GM12874 (cell line): ENCODE data around the gene ALKAL2.

Experiments
- CTCF ChIP-seq: IDR thresholded peaks from 2 replicates; pipeline ENCODE4 v1.5.1; 2011; ENCODE audit warnings: low read depth, mild to moderate bottlenecking, control low read depth, low read length, moderate library complexity; ENCODE audit not compliant: insufficient read depth

The ALKAL2 gene

DNA sequence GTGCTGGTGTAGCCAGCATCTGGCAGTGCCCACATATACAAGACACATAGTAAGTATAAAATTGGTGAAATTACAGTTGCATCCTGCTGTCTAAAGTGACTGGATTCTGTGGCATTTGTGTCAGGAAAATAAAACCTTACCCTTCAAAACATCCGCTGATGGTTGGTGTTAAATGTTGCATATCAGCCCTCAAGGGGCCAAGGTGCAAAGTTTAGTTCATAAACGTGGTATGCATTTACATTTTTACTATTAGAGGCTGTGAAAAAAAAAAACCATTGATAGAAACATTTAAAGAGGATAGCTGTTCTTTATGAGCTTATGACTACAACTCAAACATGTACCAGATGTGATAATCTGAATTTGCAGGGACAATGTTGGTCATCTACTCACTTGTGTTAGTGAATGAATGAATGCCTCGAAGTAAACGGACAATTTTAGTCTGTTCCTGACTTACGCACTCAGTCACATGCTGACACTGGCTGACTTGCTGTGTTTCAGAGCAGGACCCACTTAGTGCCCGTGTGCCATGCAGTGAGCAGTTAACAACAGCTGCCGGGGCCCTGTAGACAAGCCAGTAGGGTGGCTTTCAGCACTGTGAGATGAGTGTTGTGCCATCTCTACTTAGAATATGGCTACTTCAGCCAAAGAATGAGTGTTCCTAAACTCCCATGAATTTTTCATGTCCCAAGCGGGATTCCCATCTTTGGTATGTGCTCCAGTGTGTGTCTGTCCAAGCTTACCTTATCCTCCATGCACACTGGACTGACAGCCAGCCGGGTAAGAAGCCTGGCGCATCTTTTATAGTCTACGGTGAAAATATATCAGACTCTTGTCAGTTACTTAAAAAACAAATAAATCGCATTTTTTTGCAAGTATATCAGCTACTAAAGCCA, 5.3 kb downstream of the ALKAL2 start:
- no peak for TF ChIP-seq CTCF

DNA sequence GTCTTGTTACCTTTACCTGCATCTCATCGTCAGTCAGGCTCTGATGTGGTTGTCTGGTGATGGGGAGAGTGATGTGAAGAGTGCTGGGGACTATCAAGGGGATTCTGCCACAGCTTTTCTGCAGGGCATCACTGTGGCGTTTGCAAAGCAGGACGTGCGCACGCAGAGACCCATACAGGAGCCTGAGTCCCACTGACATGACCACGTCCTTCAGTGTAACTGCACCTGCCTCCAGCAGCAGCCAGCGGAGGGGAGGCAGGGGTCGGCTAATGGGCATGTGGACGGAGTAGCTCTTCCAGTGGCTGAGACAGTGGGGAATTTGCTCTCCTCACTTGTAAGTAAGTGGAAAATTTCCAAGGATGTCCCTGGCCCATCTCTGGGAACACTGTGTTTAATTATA, 6.5 kb downstream of the ALKAL2 start:
- no peak for TF ChIP-seq CTCF

DNA sequence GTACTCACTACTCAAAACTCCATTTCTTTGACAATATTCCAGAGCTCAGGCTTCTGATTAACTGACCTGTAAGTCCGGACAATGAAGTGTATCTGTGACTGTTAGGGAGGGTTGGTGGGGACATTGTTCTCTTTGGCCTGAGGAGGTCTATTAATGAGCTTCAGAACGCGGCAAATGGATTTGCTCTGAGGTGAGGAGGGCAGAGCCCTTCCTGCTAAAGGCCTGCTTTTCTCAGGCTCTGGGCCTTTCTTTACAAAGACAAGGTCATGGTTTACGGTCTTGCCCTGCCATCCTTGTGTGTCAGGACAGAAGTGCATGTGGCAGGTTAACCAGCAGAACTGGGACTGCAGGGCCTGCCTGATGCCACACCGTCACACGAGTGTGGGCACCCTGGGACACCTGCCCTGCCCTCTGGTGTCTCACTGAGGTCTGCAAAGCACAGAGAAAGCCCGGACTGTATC, 7.2 kb downstream of the ALKAL2 start:
- no peak for TF ChIP-seq CTCF

GRCh38 chr2:279956-280649, 7.8 kb downstream of the ALKAL2 start:
- no peak for TF ChIP-seq CTCF

GRCh38 chr2:279366-279765, 8.5 kb downstream of the ALKAL2 start:
- TF ChIP-seq CTCF = no peak

DNA sequence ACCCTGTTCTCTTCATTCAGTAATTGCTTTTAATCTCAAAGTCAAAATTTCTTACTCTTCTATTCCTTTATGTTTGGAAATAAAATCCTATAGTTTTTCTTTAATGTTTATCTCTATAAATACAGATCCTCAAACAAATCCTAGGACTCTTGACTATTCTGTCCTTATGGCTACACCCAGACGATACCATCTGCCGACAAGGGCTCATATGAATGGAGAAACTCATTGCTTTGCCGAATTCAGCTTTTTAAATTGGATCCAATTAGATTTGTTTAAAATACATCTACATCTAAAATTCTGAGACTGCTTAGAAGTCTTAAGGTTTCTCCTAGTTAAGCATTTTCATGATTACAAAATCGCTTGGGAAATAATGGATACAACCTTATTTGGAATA, 9.0 kb downstream of the ALKAL2 start:
- TF ChIP-seq CTCF = no peak

DNA sequence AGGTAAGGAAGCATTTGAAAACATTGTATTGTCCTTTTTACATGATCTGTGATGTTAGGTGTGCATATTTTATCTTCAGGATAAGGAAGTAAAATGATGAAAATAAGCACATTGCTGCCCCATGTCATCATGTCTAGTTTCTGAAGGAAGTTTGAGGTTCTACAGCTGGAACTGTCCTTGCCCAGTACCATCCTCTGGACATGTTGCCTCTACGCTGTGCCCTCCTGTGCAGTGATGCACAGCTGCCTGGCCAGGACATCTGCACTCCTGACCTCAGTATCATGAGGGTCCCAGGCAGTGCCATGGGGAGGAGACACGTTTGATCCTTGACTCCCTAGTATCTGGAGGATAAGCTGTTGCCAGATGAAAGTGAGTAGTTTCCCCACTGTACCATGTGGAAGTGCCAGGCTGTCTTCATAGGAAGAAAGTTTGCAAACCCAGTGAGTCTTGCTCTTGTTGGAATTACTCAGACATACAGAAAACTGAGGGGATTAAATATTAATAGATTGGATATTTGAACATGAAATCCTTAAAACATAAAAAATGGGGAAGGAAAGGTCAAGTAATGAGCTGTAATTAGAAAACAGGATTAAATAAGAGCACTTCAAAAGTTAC, 9.5 kb downstream of the ALKAL2 start:
- no peak for TF ChIP-seq CTCF
